Stimulated activated CD4-positive, alpha-beta T cell treated with anti-CD3 and anti-CD28 coated beads, TNF-alpha, amount 100 ng/mL, for 1 hour (primary cell): ENCODE data around the gene SNAI3.
A peak's percentile ranks its signal among the peaks of the same experiment; 100 is the strongest.

ENCODE experiments used
- DNase-seq, 3 donors: peaks; one replicate each; pipeline ENCODE4 v3.0.0-alpha.2; 2020; ENCODE audit warnings: low read depth in 3 of 3, low spot score in 1 of 3

SNAI3 gene

DNA sequence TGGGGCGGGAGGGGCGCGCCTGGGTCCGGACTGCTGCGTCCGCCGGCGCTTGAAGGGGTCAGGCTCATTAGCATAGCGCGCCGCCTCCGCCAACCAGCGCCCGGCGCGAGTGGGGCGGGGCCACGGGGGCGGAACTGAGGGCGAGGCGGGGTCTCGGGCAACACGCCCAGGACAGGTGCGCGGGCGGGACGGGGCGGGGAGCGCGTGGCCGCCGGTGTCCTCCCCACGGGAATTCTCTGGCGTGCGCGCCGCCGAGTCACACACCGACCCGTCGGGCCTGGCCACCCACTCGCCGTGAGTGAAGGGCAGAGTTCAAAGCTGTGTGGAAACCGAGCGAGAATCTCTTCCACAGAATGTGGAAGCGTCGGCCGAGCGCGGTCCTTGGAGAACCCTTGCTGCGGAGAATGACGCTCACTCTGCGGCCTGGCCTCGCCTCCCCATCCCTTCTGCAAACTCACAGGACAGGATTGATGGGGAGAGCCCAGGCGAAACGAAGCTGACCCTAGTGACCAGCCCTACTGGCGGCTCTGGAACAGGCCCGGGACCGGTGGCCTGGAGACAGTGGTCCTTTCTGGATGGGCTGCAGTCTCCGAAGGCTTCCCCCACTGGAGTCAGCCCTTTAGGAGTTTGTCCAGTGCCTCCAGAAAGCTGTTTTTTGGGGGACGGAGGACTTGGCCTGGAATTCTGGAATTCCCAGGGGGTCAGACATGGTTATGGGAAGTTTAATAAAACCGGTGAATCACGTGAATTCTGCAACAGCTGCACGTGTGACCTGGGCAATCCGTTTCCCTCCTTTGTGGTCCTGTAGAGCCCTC, at the start of gene SNAI3:
SNAI3 (minus strand) TSS at position 69 of the 815 bp plus-strand sequence. CDS start 101 bp downstream, outside the sequence.
- DNase-seq = peak; percentile 52 to 84 (median 65)

- DNase-seq = no peak
These were observed 49.8 kb upstream of the SNAI3 start for GRCh38 chr16:88736088-88736487.

DNA sequence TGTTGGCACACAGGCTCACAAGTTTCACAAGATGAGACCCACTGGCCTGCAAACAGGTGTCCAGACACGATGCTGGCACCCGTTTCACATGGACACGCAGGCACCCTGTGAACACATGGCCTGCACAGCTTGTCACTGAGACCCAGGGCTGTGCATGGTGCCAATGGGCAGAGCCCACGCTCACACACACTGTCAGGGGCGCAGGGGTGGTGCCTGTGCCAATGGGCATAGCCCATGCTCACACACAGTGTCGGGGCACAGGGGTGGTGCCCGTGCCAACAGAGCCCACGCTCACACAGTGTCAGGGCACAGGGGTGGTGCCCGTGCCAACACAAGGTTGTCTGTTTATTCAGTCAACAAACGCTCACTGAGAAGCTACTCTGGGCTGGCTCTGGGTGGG, 49.3 kb upstream of the SNAI3 start:
- DNase-seq = no peak

DNA sequence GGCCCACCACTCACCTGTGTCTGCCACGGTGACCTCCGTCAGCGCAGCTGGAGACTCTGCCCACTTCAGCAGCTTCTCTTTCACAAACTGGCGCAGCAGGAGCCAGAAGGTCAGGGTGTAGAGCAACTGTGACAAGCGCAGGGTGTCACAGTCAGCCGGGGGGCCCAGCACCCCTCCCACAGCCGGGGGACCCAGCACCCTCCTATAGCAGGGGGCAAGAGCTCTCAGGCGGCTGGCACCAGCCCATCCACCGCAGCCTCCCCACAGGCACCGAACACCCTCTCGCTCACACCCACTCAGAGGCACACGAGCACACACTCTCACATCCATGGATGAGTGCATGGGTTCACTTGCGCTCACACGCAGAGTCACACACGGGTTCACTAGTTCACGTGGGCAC, 48.8 kb upstream of the SNAI3 start:
- no peak for DNase-seq

- no peak for DNase-seq
These were observed 48.0 kb upstream of the SNAI3 start for GRCh38 chr16:88734361-88734728.

DNA sequence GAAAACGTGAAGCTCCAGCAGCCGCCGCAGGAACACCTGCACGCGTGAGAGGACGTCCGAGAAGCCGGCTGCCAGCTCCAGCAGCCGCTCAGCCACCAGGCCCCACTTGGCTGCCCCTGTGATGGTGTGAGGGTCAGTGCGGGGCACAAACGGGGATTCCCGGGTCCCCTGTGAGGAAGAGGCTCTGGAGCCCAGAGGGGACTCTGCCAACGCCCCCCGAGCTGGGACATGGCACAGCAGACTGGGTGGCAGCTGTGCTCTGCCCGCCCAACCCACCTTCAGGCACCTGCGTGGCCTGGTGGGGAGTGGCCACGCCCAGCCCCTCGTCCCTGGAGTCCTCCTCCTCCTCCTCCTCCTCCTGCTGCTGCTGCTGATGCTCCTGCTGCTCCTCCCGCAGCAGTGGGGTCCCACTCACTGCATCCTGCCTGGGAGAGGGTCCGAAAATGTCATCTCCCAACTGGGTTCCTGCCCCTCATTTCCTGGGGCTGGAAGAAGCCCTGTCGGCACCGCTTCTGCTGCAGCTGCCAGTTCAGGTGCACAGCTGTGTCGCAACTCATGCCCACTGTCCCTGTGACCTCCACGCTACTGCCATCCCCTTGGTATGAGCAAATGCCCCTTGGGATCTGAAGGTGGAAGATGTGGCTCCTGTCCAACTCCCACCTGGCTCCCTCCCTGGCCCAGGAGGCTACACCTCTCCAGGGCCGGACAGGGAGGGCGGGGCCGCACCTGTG, 47.5 kb upstream of the SNAI3 start:
- DNase-seq = no peak

GRCh38 chr16:88732961-88733294, 46.6 kb upstream of the SNAI3 start:
- DNase-seq = no peak

DNA sequence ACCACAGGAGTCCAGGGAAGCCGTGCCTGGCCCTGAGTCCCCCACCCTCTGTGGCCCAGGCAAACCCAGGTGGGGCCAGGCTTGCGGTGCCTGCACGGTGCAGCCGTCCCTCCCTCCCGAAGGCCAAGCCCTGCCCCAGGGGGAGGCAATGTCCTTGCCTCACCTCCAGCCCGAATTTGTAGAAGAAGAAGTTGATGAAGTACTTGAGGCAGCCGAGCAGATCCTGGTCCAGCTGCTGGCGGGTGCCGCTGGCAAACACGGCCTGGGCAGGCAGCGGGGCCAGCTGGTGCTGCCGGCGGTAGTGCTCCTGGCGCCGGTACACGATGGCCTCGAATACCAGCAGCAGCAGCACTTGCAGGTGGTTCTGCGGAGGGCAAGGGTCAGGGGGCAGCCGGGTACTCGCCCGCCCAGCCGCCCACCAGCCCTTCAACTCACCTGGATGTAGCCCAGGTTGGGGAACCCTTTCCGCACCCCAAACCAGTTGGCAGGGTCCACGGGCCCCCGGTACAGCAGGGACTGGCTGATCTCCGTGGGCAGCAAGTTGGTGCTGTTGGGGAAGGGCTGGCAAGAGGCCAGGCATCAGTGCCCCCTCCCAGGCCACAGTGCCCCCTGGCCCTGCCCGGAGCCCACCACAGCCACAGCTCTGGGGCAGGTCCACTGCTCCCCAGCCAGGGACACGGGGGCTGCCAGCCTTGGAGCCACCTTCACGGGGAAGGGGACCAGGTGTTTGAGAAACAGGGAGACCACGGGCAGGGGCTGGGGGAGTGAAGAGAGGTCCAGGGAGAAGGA, 46.1 kb upstream of the SNAI3 start:
- DNase-seq = no peak

- DNase-seq = no peak
These were observed 45.4 kb upstream of the SNAI3 start for GRCh38 chr16:88731699-88732098.

DNA sequence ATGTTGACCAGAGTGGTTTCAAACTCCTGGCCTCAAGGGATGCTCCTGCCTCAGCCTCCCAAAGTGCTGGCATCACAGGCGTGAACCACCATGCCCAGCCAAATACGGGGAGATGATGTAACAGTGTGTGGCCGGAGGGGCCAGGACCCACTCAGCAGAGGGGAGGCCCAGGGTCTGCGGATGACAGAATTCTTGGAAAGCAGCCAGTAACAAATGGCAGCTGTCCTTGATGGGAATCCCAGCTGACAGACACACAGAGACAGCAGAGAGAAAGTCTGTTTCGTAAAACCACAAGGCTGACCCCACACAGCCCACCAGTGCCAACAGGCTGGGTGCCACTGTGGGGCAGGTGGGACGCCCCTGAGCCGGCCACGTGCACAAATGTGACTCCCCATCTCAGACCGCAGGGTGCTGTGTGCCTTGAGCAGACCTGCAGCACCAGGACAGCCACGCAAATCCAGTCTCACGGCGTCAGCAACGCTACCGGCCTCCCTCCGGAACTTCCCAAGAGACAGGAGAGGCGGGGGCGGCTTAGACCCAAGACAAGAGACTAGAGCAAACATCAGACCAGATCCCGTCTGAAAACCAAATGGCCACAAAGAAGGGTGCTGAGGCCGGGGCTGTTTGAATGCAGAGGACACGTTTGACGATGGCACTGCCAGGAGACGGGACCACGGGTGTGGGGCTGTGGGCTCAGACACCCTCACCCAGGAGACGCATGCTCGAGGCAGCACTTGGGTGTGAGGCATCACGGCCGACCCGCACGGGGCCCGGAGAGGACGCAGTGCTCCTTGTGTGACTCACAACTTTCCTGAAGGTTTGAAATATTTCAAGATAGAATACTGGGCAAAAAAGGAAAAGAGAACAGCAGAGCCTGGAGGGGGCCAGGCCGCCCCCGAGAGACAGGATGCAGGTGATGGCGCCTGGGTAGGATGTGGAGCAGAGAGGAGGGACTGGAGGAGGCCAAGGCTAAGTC, 44.6 kb upstream of the SNAI3 start:
- no peak for DNase-seq

GRCh38 chr16:88727871-88728270, 41.6 kb upstream of the SNAI3 start:
- DNase-seq = no peak

- DNase-seq = no peak
These were observed 40.7 kb upstream of the SNAI3 start for GRCh38 chr16:88726981-88727380.

GRCh38 chr16:88726408-88726749, 40.1 kb upstream of the SNAI3 start:
- DNase-seq = no peak

GRCh38 chr16:88725609-88726407, 39.5 kb upstream of the SNAI3 start:
- no peak for DNase-seq

- no peak for DNase-seq
These were observed 38.7 kb upstream of the SNAI3 start for GRCh38 chr16:88724855-88725555.

DNA sequence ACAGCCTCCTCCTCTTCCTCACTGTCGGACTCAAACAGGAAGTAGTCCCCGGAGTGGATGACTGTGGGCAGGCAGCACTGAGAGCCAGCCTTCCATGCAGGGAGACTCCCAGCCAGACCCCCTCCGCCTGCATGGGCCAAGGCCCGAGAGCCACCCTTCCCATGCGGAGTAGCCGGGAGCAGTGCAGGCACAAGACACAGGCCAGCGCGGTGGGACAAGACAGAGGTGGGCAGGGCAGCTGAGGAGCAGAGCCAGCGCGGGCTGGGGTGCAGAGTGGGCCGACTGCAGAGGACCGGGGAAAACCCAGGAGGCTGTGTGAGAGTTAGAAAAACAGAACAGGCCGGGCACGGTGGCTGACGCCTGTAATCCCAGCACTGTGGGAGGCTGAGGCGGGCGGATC, 37.6 kb upstream of the SNAI3 start:
- no peak for DNase-seq

GRCh38 chr16:88723507-88723887, 37.2 kb upstream of the SNAI3 start:
- no peak for DNase-seq

GRCh38 chr16:88722784-88723506, 36.6 kb upstream of the SNAI3 start:
- no peak for DNase-seq
